Measurements from ENCODE around the gene MACROH2A1.

The MACROH2A1 gene

GRCh38 chr5:135398855-135399793, at the start of gene MACROH2A1:
MACROH2A1 (minus strand) TSS chr5:135399231; CDS start chr5:135389093, 10,138 bp downstream.
- peak; percentile 87 for DNase-seq

GRCh38 chr5:135448071-135448739, 49.2 kb upstream of the MACROH2A1 start:
- no peak for DNase-seq

- no peak for DNase-seq
These were observed 48.4 kb upstream of the MACROH2A1 start, which contains the start of gene DCANP1 for GRCh38 chr5:135447298-135447929. DCANP1 (minus strand) TSS chr5:135447348; CDS start chr5:135447108, 240 bp downstream.

GRCh38 chr5:135446615-135447014, 47.6 kb upstream of the MACROH2A1 start:
- DNase-seq, result no peak

GRCh38 chr5:135446206-135446605, 47.2 kb upstream of the MACROH2A1 start:
- DNase-seq, result no peak

GRCh38 chr5:135445306-135445985, 46.4 kb upstream of the MACROH2A1 start:
- no peak for DNase-seq

GRCh38 chr5:135444881-135445280, 45.9 kb upstream of the MACROH2A1 start:
- no peak for DNase-seq

GRCh38 chr5:135444360-135444759, 45.3 kb upstream of the MACROH2A1 start:
- DNase-seq, result no peak

- no peak for DNase-seq
These were observed 44.3 kb upstream of the MACROH2A1 start for GRCh38 chr5:135443161-135443960.

GRCh38 chr5:135442431-135443160, 43.6 kb upstream of the MACROH2A1 start:
- no peak for DNase-seq

- no peak for DNase-seq
These were observed 42.9 kb upstream of the MACROH2A1 start for GRCh38 chr5:135441919-135442318.

- DNase-seq, result no peak
These were observed 42.4 kb upstream of the MACROH2A1 start for GRCh38 chr5:135441350-135441831.

- no peak for DNase-seq
These were observed 41.9 kb upstream of the MACROH2A1 start for GRCh38 chr5:135440916-135441315.

- DNase-seq, result no peak
These were observed 40.5 kb upstream of the MACROH2A1 start for GRCh38 chr5:135439231-135440205.

- no peak for DNase-seq
These were observed 39.7 kb upstream of the MACROH2A1 start for GRCh38 chr5:135438636-135439221.

GRCh38 chr5:135437796-135438560, 38.9 kb upstream of the MACROH2A1 start:
- peak; percentile 92 for DNase-seq

- DNase-seq, result no peak
These were observed 38.4 kb upstream of the MACROH2A1 start for GRCh38 chr5:135437422-135437795.

- no peak for DNase-seq
These were observed 38.0 kb upstream of the MACROH2A1 start for GRCh38 chr5:135436951-135437418.
